ENCODE data around the gene MAP3K8.
A peak's percentile ranks its signal among the peaks of the same experiment; 100 is the strongest.

The MAP3K8 gene

GRCh38 chr10:30433730-30434272, at the start of gene MAP3K8:
TSS of gene MAP3K8 (plus strand) at chr10:30434184. CDS start at chr10:30438939, 4,755 bp downstream.
- peak; percentile 73 to 74 for DNase-seq (ENCODE audit: low read depth in 1 of 2, low spot score in 1 of 2)

- DNase-seq (ENCODE audit: low read depth in 1 of 2, low spot score in 1 of 2) = no peak
These were observed 49.2 kb upstream of the MAP3K8 start for GRCh38 chr10:30384701-30385201.

GRCh38 chr10:30386801-30387588, 47.0 kb upstream of the MAP3K8 start:
- no peak for DNase-seq (ENCODE audit: low read depth in 1 of 2, low spot score in 1 of 2)

GRCh38 chr10:30387646-30388243, 46.2 kb upstream of the MAP3K8 start:
- DNase-seq (ENCODE audit: low read depth in 1 of 2, low spot score in 1 of 2) = no peak

- DNase-seq (ENCODE audit: low read depth in 1 of 2, low spot score in 1 of 2) = no peak
These were observed 44.4 kb upstream of the MAP3K8 start for GRCh38 chr10:30389543-30389942.

GRCh38 chr10:30390207-30390606, 43.8 kb upstream of the MAP3K8 start:
- DNase-seq (ENCODE audit: low read depth in 1 of 2, low spot score in 1 of 2) = no peak

GRCh38 chr10:30391266-30391665, 42.7 kb upstream of the MAP3K8 start:
- no peak for DNase-seq (ENCODE audit: low read depth in 1 of 2, low spot score in 1 of 2)

GRCh38 chr10:30392564-30392990, 41.4 kb upstream of the MAP3K8 start:
- peak; percentile 67 to 72 for DNase-seq (ENCODE audit: low read depth in 1 of 2, low spot score in 1 of 2)

- DNase-seq (ENCODE audit: low read depth in 1 of 2, low spot score in 1 of 2) = no peak
These were observed 37.7 kb upstream of the MAP3K8 start for GRCh38 chr10:30396293-30396692.

GRCh38 chr10:30396698-30397097, 37.3 kb upstream of the MAP3K8 start:
- DNase-seq (ENCODE audit: low read depth in 1 of 2, low spot score in 1 of 2) = no peak

- DNase-seq (ENCODE audit: low read depth in 1 of 2, low spot score in 1 of 2) = no peak
These were observed 35.8 kb upstream of the MAP3K8 start for GRCh38 chr10:30398193-30398592.

GRCh38 chr10:30398788-30399187, 35.2 kb upstream of the MAP3K8 start:
- no peak for DNase-seq (ENCODE audit: low read depth in 1 of 2, low spot score in 1 of 2)

GRCh38 chr10:30403494-30403893, 30.5 kb upstream of the MAP3K8 start:
- DNase-seq (ENCODE audit: low read depth in 1 of 2, low spot score in 1 of 2) = no peak

- no peak for DNase-seq (ENCODE audit: low read depth in 1 of 2, low spot score in 1 of 2)
These were observed 29.4 kb upstream of the MAP3K8 start for GRCh38 chr10:30404540-30404939.

GRCh38 chr10:30411263-30411662, 22.7 kb upstream of the MAP3K8 start:
- no peak for DNase-seq (ENCODE audit: low read depth in 1 of 2, low spot score in 1 of 2)

GRCh38 chr10:30412901-30413300, 21.1 kb upstream of the MAP3K8 start:
- DNase-seq (ENCODE audit: low read depth in 1 of 2, low spot score in 1 of 2) = no peak

- DNase-seq (ENCODE audit: low read depth in 1 of 2, low spot score in 1 of 2) = no peak
These were observed 19.9 kb upstream of the MAP3K8 start for GRCh38 chr10:30413996-30414576.

- DNase-seq (ENCODE audit: low read depth in 1 of 2, low spot score in 1 of 2) = no peak
These were observed 18.4 kb upstream of the MAP3K8 start for GRCh38 chr10:30415593-30415992.

- DNase-seq (ENCODE audit: low read depth in 1 of 2, low spot score in 1 of 2) = no peak
These were observed 16.7 kb upstream of the MAP3K8 start for GRCh38 chr10:30417301-30417700.

GRCh38 chr10:30420266-30420665, 13.7 kb upstream of the MAP3K8 start:
- DNase-seq (ENCODE audit: low read depth in 1 of 2, low spot score in 1 of 2) = no peak

GRCh38 chr10:30420766-30421165, 13.2 kb upstream of the MAP3K8 start:
- no peak for DNase-seq (ENCODE audit: low read depth in 1 of 2, low spot score in 1 of 2)

- DNase-seq (ENCODE audit: low read depth in 1 of 2, low spot score in 1 of 2) = no peak
These were observed 11.8 kb upstream of the MAP3K8 start for GRCh38 chr10:30422151-30422695.
